ENCODE results near the gene ADAMTS12.

ADAMTS12 gene

DNA sequence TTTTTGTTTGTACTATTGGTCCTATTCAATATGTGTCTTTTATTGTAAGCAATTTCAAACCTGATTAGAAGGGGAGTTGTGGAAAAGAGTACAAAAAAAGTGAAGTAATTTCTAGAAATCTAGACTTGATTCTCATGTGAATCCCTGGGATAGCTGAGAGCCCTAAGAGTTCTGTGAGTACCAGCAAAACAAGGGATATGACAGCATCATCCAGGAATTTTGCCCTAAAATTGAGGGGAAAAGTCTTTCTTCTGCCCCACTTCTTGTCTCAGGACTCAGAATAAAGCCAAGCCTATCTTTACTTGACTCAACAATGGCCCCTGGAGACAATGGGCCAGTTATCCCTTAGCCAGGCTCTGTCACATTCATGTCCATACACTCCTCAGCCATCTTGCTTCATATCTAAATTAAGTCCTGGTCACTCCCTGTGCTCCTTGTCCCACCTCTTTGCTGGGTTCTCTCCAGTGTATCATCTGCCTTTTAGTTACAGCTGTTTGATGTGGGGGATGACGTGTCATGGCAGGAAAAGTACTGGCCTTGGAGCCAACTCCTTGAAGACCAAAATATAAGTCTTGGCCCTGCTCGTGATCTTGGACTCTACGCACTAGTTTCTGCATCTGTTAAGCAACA is 81.2 kb downstream of the ADAMTS12 start:
- no peak for DNase-seq
- no peaks in the 10 kb centered on the region for H3K9me3 ChIP-seq
- intact Hi-C loops (cut with DNase I; ENCODE audit: low total_unique reads): no loop called here

DNA sequence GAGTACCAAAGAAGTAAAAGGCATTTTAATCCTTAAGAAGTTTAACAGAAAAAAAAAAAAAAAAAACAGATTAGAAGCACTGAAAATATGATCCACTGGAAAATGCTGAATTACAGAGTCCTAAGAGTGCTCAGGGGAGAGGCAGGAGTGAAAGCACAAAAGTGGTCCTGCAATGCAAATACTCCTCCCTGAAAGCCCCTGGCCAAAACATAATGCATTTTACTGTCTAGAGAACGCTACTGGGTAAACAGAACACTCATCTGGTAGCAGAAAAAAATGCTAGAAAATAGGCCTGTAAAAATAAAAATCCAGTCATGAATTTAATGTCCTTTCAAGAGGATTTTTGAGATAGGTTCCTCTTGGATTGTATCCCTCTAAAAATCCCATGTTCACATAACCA is 81.9 kb downstream of the ADAMTS12 start:
- no peaks in the 10 kb centered on the region for H3K27me3 ChIP-seq
- TF ChIP-seq, protein P1, sequence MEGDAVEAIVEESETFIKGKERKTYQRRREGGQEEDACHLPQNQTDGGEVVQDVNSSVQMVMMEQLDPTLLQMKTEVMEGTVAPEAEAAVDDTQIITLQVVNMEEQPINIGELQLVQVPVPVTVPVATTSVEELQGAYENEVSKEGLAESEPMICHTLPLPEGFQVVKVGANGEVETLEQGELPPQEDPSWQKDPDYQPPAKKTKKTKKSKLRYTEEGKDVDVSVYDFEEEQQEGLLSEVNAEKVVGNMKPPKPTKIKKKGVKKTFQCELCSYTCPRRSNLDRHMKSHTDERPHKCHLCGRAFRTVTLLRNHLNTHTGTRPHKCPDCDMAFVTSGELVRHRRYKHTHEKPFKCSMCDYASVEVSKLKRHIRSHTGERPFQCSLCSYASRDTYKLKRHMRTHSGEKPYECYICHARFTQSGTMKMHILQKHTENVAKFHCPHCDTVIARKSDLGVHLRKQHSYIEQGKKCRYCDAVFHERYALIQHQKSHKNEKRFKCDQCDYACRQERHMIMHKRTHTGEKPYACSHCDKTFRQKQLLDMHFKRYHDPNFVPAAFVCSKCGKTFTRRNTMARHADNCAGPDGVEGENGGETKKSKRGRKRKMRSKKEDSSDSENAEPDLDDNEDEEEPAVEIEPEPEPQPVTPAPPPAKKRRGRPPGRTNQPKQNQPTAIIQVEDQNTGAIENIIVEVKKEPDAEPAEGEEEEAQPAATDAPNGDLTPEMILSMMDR (IDR thresholded peaks at IDR 0.05): no peak
- DNase-seq: no peak
- intact Hi-C loops (cut with DNase I; ENCODE audit: low total_unique reads): no loop called here
- no peaks in the 10 kb centered on the region for H3K9me3 ChIP-seq
- H3K4me3 ChIP-seq: no peak overlapping the region
- H3K27ac ChIP-seq: no peak overlapping the region
- H3K36me3 ChIP-seq: no peaks in the 10 kb centered on the region
- H3K4me1 ChIP-seq: peaks cover 0 to 13% (median 0%) of the 10 kb centered on the region in 4 donors

More for the DNA sequence above, 81.2 kb downstream of the ADAMTS12 start:
- Histone ChIP-seq H3K4me1 (peaks cover 0 to 13% (median 0%) of the 10 kb centered on the region in 4 donors), H3K4me3 (no peak overlapping the region), H3K27ac (no peak overlapping the region), H3K36me3 (no peaks in the 10 kb centered on the region), H3K27me3 (no peaks in the 10 kb centered on the region)
- TF ChIP-seq, protein P1 (IDR thresholded peaks at IDR 0.05): no peak

DNA sequence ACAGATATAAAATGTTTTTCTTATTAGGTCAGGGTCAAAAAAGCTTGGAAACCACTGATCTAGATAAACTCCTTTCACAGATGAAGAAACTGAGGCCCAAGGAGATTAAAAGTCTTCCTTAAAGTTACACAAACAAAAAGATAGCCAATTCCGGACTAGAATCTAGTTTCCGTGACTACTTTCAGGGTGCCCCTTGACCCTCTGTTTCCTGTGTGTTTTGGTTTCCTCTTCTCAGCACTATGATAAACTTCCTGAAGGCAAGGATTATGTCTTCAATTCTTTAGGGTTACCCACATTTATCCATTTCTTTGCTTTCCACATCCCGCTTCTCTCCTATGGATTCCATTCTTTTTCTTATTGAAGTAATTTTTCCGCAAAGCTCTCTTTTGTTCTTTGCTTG is 83.1 kb downstream of the ADAMTS12 start:
- peaks cover 0 to 13% (median 0%) of the 10 kb centered on the region in 4 donors for H3K4me1 ChIP-seq
- no peak for DNase-seq
- intact Hi-C loops (cut with DNase I; ENCODE audit: low total_unique reads): no loop called here

DNA sequence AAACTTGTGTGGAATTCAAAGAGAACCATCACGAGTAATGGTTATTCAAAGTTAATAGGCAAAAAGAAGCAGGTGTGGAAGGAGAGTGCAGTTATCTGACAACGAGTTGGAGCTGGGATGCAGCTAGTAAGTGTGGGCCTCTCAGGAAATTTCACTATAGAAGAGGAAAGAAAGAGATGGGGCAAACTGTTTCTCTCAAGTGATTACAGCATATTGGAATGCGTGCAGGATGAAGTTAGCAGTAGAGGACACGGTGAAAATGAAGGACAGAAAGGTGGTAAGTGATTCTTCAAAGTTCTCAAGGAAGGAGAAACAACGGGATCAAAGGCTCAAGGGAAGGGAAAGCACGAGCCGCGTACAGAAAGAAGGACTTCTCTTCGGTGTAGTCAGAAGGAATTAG is 84.0 kb downstream of the ADAMTS12 start:
- intact Hi-C loops (cut with DNase I; ENCODE audit: low total_unique reads): no loop called here
- no peak overlapping the region for H3K27ac ChIP-seq

More for the DNA sequence above, 83.1 kb downstream of the ADAMTS12 start:
- TF ChIP-seq, protein P1 (IDR thresholded peaks at IDR 0.05): no peak
- Histone ChIP-seq H3K4me3 (no peak overlapping the region), H3K36me3 (no peaks in the 10 kb centered on the region), H3K27ac (no peak overlapping the region), H3K27me3 (no peaks in the 10 kb centered on the region), H3K9me3 (no peaks in the 10 kb centered on the region)

DNA sequence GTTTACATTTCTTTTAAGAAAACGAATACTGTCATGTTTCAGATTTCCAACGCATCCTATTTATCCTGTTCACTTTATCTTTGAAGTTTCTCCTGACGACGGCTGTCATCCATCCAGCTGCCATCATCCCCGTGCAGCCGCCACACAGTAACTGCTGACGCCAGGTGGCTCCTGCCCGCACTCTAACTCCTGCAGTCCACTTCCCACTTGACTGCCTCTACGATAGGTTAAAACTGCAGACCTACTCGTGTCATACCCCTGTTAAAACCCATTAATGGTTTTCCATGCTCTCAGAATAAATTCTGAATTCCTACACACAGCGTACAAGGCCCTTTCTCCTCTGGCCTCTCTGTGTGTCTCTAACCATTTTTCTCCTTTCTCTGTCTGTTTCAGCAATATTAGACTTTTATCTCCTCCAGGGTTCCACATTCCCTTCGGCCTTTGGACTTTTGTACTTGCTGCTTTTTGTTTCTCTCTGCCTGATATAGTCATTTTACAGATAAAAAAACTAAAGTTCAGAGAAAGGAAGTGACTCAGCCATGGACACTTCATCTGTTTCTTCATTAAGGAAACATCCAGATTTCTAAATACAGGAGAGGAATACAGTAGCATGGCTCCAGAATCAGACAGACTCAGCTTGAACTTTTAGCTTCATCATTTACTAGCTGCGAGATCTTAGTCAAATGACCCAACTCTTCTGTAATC is 84.9 kb downstream of the ADAMTS12 start:
- intact Hi-C loops (cut with DNase I; ENCODE audit: low total_unique reads): no loop called here
- Histone ChIP-seq H3K9me3 (no peaks in the 10 kb centered on the region), H3K36me3 (no peaks in the 10 kb centered on the region), H3K27me3 (no peaks in the 10 kb centered on the region), H3K27ac (no peak overlapping the region), H3K4me3 (no peak overlapping the region), H3K4me1 (peaks cover 0 to 13% (median 0%) of the 10 kb centered on the region in 4 donors)
- no peak for DNase-seq
- TF ChIP-seq, protein P1 (IDR thresholded peaks at IDR 0.05): no peak

More for the DNA sequence above, 84.0 kb downstream of the ADAMTS12 start:
- Histone ChIP-seq H3K27me3 (no peaks in the 10 kb centered on the region), H3K4me3 (no peak overlapping the region), H3K4me1 (peaks cover 0 to 13% (median 0%) of the 10 kb centered on the region in 4 donors), H3K36me3 (no peaks in the 10 kb centered on the region), H3K9me3 (no peaks in the 10 kb centered on the region)
- TF ChIP-seq, protein P1 (IDR thresholded peaks at IDR 0.05): no peak
- no peak for DNase-seq

Data from tibial artery (tissue), 4 donors.